HCT116 (cell line): ENCODE data around the gene APPBP2. TPM values are rescaled to one million over a fixed set of nuclear protein-coding genes. Genes with fewer than 3 reads are reported as not detected.

ENCODE experiments used
- ATAC-seq: fragments of 200-7000 bp; cut with Tn5 transposase; 2 replicates; pipeline ENCODE4 v1.9.1; 2020; ENCODE audit warnings: mild to moderate bottlenecking, moderate library complexity
- BruUV-seq: library from RNA; stranded (reverse); fragments of 400-500 nt; replicated peaks from 2 replicates; lab custom pipeline; 2021; lab: Mats Ljungman, UMichigan
- CTCF ChIA-PET: fragments of 300-600 bp; sonication (Branson Sonifier 250); formaldehyde crosslinking; loops from one replicate; lab custom pipeline; 2021; ENCODE audit warnings: antibody characterized with exemption; lab: Charles Lee
- POLR2A ChIA-PET: fragments of 300-600, 350-600 bp; sonication (Branson Sonifier 250); formaldehyde crosslinking; loops from one replicate; lab custom pipeline; 2021; ENCODE audit warnings: antibody characterized with exemption; lab: Charles Lee
- RAD21 ChIA-PET, 2 experiments: fragments of 300-600 bp; sonication (Branson Sonifier 250); formaldehyde crosslinking; loops; one replicate each; lab custom pipeline; 2023; ENCODE audit warnings: low total read pairs in 2 of 2; ENCODE audit not compliant: uncharacterized antibody in 2 of 2, unreplicated experiment in 2 of 2, low non-redundant PET in 1 of 2; lab: Charles Lee
- DNase-seq: peaks from one replicate; pipeline ENCODE4 v3.0.0-alpha.2; 2010; ENCODE audit warnings: low read depth, low spot score
- H2AFZ ChIP-seq: fragments of 200-600 bp; shearing (Covaris generic), sonication (generic); 2 replicates; pipeline ENCODE4 v1.6.1; 2017; ENCODE audit warnings: low read depth, mixed run types, mixed read lengths, antibody characterized with exemption, low read length; ENCODE audit not compliant: poor library complexity, severe bottlenecking
- H3K27ac ChIP-seq: 2 replicates; pipeline ENCODE4 v1.5.1; 2012; ENCODE audit warnings: low read depth, low read length
- H3K27me3 ChIP-seq: fragments of 200-600 bp; sonication (generic); 2 replicates; pipeline ENCODE4 v1.6.1; 2016; ENCODE audit warnings: mixed run types, low read length, mixed read lengths; ENCODE audit not compliant: insufficient read depth
- H3K36me3 ChIP-seq, 2 experiments: fragments of 200-500 bp in 1 of 2; fragments of 200-600 bp in 1 of 2; sonication (Bioruptor generic) in 1 of 2; sonication (generic) in 1 of 2; 2 replicates each; pipeline versions ENCODE4 v1.5.1 to v1.6.1; 2014 to 2016; ENCODE audit warnings: low read length in 2 of 2, inconsistent platforms in 1 of 2, mixed read lengths in 1 of 2, mixed run types in 1 of 2; ENCODE audit not compliant: insufficient read depth in 2 of 2, control insufficient read depth in 1 of 2
- H3K4me1 ChIP-seq, 2 experiments: fragments of 200-600 bp in 1 of 2; sonication (generic) in 1 of 2; 2 replicates each; pipeline versions ENCODE4 v1.5.1 to v1.6.1; 2012 to 2017; ENCODE audit warnings: low read length in 2 of 2, inconsistent platforms in 1 of 2, mild to moderate bottlenecking in 1 of 2, mixed read lengths in 1 of 2, mixed run types in 1 of 2, moderate library complexity in 1 of 2; ENCODE audit not compliant: insufficient read depth in 2 of 2, control insufficient read depth in 1 of 2
- H3K4me2 ChIP-seq: fragments of 200-600 bp; sonication (generic); 2 replicates; pipeline ENCODE4 v1.6.1; 2017; ENCODE audit warnings: mixed run types, low read length, mixed read lengths
- H3K4me3 ChIP-seq, 2 experiments: fragments of 200-600 bp in 1 of 2; sonication (generic) in 1 of 2; replicated peaks in 1 of 2; 2 replicates each; pipeline ENCODE4 v1.5.1; 2011 to 2016; ENCODE audit warnings: low read length in 2 of 2, control low read depth in 1 of 2, low read depth in 1 of 2, mild to moderate bottlenecking in 1 of 2, mixed read lengths in 1 of 2, mixed run types in 1 of 2
- H3K79me2 ChIP-seq: fragments of 200-600 bp; sonication (generic); 2 replicates; pipeline ENCODE4 v1.6.1; 2017; ENCODE audit warnings: mild to moderate bottlenecking, mixed run types, low read length, moderate library complexity, mixed read lengths; ENCODE audit not compliant: insufficient read depth
- H3K9ac ChIP-seq: fragments of 200-600 bp; sonication (generic); 2 replicates; pipeline ENCODE4 v1.6.1; 2016; ENCODE audit warnings: low read length, mixed read lengths
- H3K9me2 ChIP-seq: fragments of 200-600 bp; sonication (generic), shearing (Covaris generic); 2 replicates; pipeline ENCODE4 v1.6.1; 2017; ENCODE audit warnings: mixed run types, mild to moderate bottlenecking, moderate library complexity; ENCODE audit not compliant: insufficient read depth
- H3K9me3 ChIP-seq, 2 experiments: fragments of 200-500 bp in 1 of 2; fragments of 200-600 bp in 1 of 2; sonication (Bioruptor generic) in 1 of 2; sonication (generic) in 1 of 2; 2 replicates each; pipeline ENCODE4 v1.6.1; 2014 to 2017; ENCODE audit warnings: low read length in 2 of 2, mixed read lengths in 2 of 2, inconsistent platforms in 1 of 2, low read depth in 1 of 2, mild to moderate bottlenecking in 1 of 2, mixed run types in 1 of 2, moderate library complexity in 1 of 2; ENCODE audit not compliant: control insufficient read depth in 1 of 2, insufficient read depth in 1 of 2
- H4K20me1 ChIP-seq: fragments of 200-600 bp; sonication (generic), shearing (Covaris generic); 2 replicates; pipeline ENCODE4 v1.6.1; 2017; ENCODE audit warnings: mixed run types, mild to moderate bottlenecking, moderate library complexity; ENCODE audit not compliant: insufficient read depth
- CBX3 ChIP-seq: IDR thresholded peaks from 2 replicates; pipeline ENCODE4 v1.6.1; 2012; ENCODE audit warnings: low read depth
- ELF1 ChIP-seq: IDR thresholded peaks from 2 replicates; pipeline ENCODE4 v1.6.1; 2012; ENCODE audit warnings: low read depth, borderline replicate concordance
- JUND ChIP-seq: IDR thresholded peaks from 2 replicates; pipeline ENCODE4 v1.6.1; 2012
- POLR2AphosphoS5 ChIP-seq: IDR thresholded peaks from 2 replicates; pipeline ENCODE4 v1.6.1; 2011; ENCODE audit warnings: mild to moderate bottlenecking, low read depth, low read length, moderate library complexity
- SP1 ChIP-seq: IDR thresholded peaks from 2 replicates; pipeline ENCODE4 v1.6.1; 2012; ENCODE audit warnings: low read depth
- ZBTB33 ChIP-seq: IDR thresholded peaks from 2 replicates; pipeline ENCODE4 v1.6.1; 2011; ENCODE audit warnings: mild to moderate bottlenecking, low read length, moderate library complexity; ENCODE audit not compliant: insufficient replicate concordance; ENCODE audit errors: extremely low read depth
- intact Hi-C: fragments of 100-400 bp; cut with micrococcal nuclease; formaldehyde crosslinking; loops from 2 replicates; pipeline ENCODE4 v1.10.0; 2022
- total RNA-seq: library from RNA; stranded (reverse); gene quantifications from one replicate; pipeline ENCODE4 v1.2.1, GENCODE V29; 2021; ENCODE audit not compliant: unreplicated experiment

Gene APPBP2
- total RNA-seq, 1 experiment from 2014 or later, result 35.8 TPM

- ChIA-PET CTCF (no interaction called here), POLR2A (no interaction called here), RAD21 (interaction anchor here in 1 of 2 experiments (0.6 kb wide), 1 partner anchor 1302 kb away, joined by 3 read pairs; no protein-coding TSS in a partner anchor)
- Histone ChIP-seq H3K79me2 (no peaks in the 10 kb centered on the region), H3K27ac (no peak overlapping the region), H3K4me2 (no peak overlapping the region), H2AFZ (no peak overlapping the region), H3K36me3 (no peaks in the 10 kb centered on the region), H3K9ac (no peak overlapping the region), H3K9me3 (no peaks in the 10 kb centered on the region), H3K9me2 (no peaks in the 10 kb centered on the region), H4K20me1 (no peaks in the 10 kb centered on the region), H3K27me3 (no peaks in the 10 kb centered on the region), H3K4me3 (no peak overlapping the region), H3K4me1 (no peaks in the 10 kb centered on the region)
- TF ChIP-seq SP1 (no peak), JUND (no peak), CBX3 (no peak)
- BruUV-seq, result no TSS peak
- intact Hi-C loops, result no loop called here
- ATAC-seq, result no peak
- DNase-seq, result no peak
These were observed 116.0 kb downstream of the APPBP2 start for GRCh38 chr17:60410001-60410400.

GRCh38 chr17:60406887-60407286 is 119.2 kb downstream of the APPBP2 start:
- H3K4me2 ChIP-seq, result no peak overlapping the region
- H3K36me3 ChIP-seq, result no peaks in the 10 kb centered on the region
- H3K9me3 ChIP-seq, result no peaks in the 10 kb centered on the region
- no peak overlapping the region for H3K27ac ChIP-seq
- no peak overlapping the region for H3K9ac ChIP-seq
- DNase-seq (no peak), ATAC-seq (no peak)
- intact Hi-C loops, result no loop called here
- TF ChIP-seq POLR2AphosphoS5 (no peak), ELF1 (no peak), JUND (no peak), ZBTB33 (no peak), CBX3 (no peak)
- ChIA-PET CTCF (interaction anchor here (2.2 kb wide), 1 partner anchor 15 kb away, joined by 8 read pairs; the partner anchor contains the start of gene USP32), POLR2A (no interaction called here), RAD21 (no interaction called here)
- no peaks in the 10 kb centered on the region for H4K20me1 ChIP-seq
- H3K9me2 ChIP-seq, result no peaks in the 10 kb centered on the region
- no peak overlapping the region for H3K4me3 ChIP-seq
- BruUV-seq, result no TSS peak
- no peaks in the 10 kb centered on the region for H3K4me1 ChIP-seq
- H3K79me2 ChIP-seq, result no peaks in the 10 kb centered on the region
- no peak overlapping the region for H2AFZ ChIP-seq
- H3K27me3 ChIP-seq, result no peaks in the 10 kb centered on the region
